NCI-H2171 (cell line): ENCODE measurements around the gene BNC1.
A peak's percentile ranks its signal among the peaks of the same experiment; 100 is the strongest.
"Not testable (repeated sequence)": the region's sequence is repeated elsewhere in the genome, so short reads cannot be mapped to it uniquely, and the experiment has no call there.

Experiments used
- DNase-seq: peaks from one replicate; lab custom pipeline; 2025; lab: John Stamatoyannopoulos, UW

Gene BNC1

GRCh38 chr15:83248151-83249029, 36.1 kb downstream of the BNC1 start:
- peak; percentile 17 for DNase-seq

- DNase-seq = no peak
Observed at GRCh38 chr15:83243634-83244033, 40.8 kb downstream of the BNC1 start.

- DNase-seq = no peak
Observed at GRCh38 chr15:83230242-83230641, 54.2 kb downstream of the BNC1 start.

GRCh38 chr15:83225449-83225848, 59.0 kb downstream of the BNC1 start:
- DNase-seq = no peak

- not testable (repeated sequence) for DNase-seq
Observed at GRCh38 chr15:83221781-83222180, 62.7 kb downstream of the BNC1 start.

GRCh38 chr15:83219026-83219425, 65.4 kb downstream of the BNC1 start:
- no peak for DNase-seq

GRCh38 chr15:83215306-83215705, 69.2 kb downstream of the BNC1 start:
- no peak for DNase-seq

GRCh38 chr15:83210619-83211018, 73.8 kb downstream of the BNC1 start:
- no peak for DNase-seq

GRCh38 chr15:83209333-83209732, 75.1 kb downstream of the BNC1 start:
- DNase-seq = no peak

- no peak for DNase-seq
Observed at GRCh38 chr15:83208367-83208661, 76.2 kb downstream of the BNC1 start.

GRCh38 chr15:83207660-83208366, 76.7 kb downstream of the BNC1 start, which contains the start of gene HDGFL3:
TSS of gene HDGFL3 (minus strand) at chr15:83207823. CDS start at chr15:83207414, 409 bp downstream.
- peak; percentile 57 for DNase-seq

GRCh38 chr15:83207009-83207659, 77.3 kb downstream of the BNC1 start:
- peak; percentile 49 for DNase-seq

GRCh38 chr15:83206526-83207008, 77.9 kb downstream of the BNC1 start:
- no peak for DNase-seq
